HEK293T (cell line): ENCODE data around the gene DGKA.
A peak's percentile ranks its signal among the peaks of the same experiment; 100 is the strongest.

Source experiments
- CTCF ChIA-PET: fragments of 350-600 bp; formaldehyde crosslinking; extraction: SDS; loops from one replicate; lab custom pipeline; 2021; ENCODE audit warnings: antibody characterized with exemption, inconsistent platforms; lab: Yijun Ruan, JAX
- POLR2A ChIA-PET: fragments of 350-600 bp; formaldehyde crosslinking; extraction: SDS; loops from one replicate; lab custom pipeline; 2020; ENCODE audit warnings: antibody characterized with exemption, inconsistent platforms; lab: Yijun Ruan, JAX
- DNase-seq: peaks from one replicate; pipeline ENCODE4 v3.0.0; 2012; ENCODE audit warnings: mixed read lengths; ENCODE audit errors: extremely low spot score
- ARNT ChIP-seq: fragments of 450-650 bp; IDR thresholded peaks from 2 replicates; pipeline ENCODE4 v1.6.1; 2017; ENCODE audit warnings: mild to moderate bottlenecking
- BHLHE40 ChIP-seq: fragments of 450-650 bp; IDR thresholded peaks from 2 replicates; pipeline ENCODE4 v1.6.1; 2016; ENCODE audit warnings: mild to moderate bottlenecking, moderate library complexity, borderline replicate concordance
- CTBP1 ChIP-seq: fragments of 450-650 bp; IDR thresholded peaks from 2 replicates; pipeline ENCODE4 v1.6.1; 2016; ENCODE audit warnings: borderline replicate concordance
- ELF4 ChIP-seq: fragments of 450-650 bp; IDR thresholded peaks from 2 replicates; pipeline ENCODE4 v1.6.1; 2017; ENCODE audit warnings: antibody characterized with exemption
- FOXA1 ChIP-seq: fragments of 450-650 bp; IDR thresholded peaks from 2 replicates; pipeline ENCODE4 v1.6.1; 2016; ENCODE audit warnings: mild to moderate bottlenecking
- FOXK2 ChIP-seq: fragments of 450-650 bp; IDR thresholded peaks from 2 replicates; pipeline ENCODE4 v1.6.1; 2016; ENCODE audit warnings: mild to moderate bottlenecking
- FOXM1 ChIP-seq: fragments of 450-650 bp; IDR thresholded peaks from 2 replicates; pipeline ENCODE4 v1.6.1; 2017; ENCODE audit warnings: mild to moderate bottlenecking, borderline replicate concordance
- HDGF ChIP-seq: fragments of 450-650 bp; IDR thresholded peaks from 2 replicates; pipeline ENCODE4 v1.6.1; 2017; ENCODE audit warnings: antibody characterized with exemption, borderline replicate concordance
- L3MBTL2 ChIP-seq: fragments of 450-650 bp; conservative IDR thresholded peaks from 2 replicates; pipeline ENCODE4 v1.6.1; 2016; ENCODE audit warnings: mild to moderate bottlenecking
- LEF1 ChIP-seq: fragments of 450-650 bp; IDR thresholded peaks from 2 replicates; pipeline ENCODE4 v1.6.1; 2017; ENCODE audit warnings: mild to moderate bottlenecking, borderline replicate concordance
- NFRKB ChIP-seq: fragments of 450-650 bp; IDR thresholded peaks from 2 replicates; pipeline ENCODE4 v1.6.1; 2016; ENCODE audit warnings: mild to moderate bottlenecking, moderate library complexity
- PKNOX1 ChIP-seq: fragments of 450-650 bp; IDR thresholded peaks from 2 replicates; pipeline ENCODE4 v1.6.1; 2016
- SP1 ChIP-seq: fragments of 450-650 bp; IDR thresholded peaks from 2 replicates; pipeline ENCODE4 v1.6.1; 2017
- SUZ12 ChIP-seq: fragments of 450-650 bp; IDR thresholded peaks from 2 replicates; pipeline ENCODE4 v1.6.1; 2016; ENCODE audit warnings: mild to moderate bottlenecking
- TARDBP ChIP-seq: fragments of 450-650 bp; IDR thresholded peaks from 2 replicates; pipeline ENCODE4 v1.6.1; 2016
- ZNF384 ChIP-seq: fragments of 450-650 bp; IDR thresholded peaks from 2 replicates; pipeline ENCODE4 v1.6.1; 2016

Gene DGKA

GRCh38 chr12:55930771-55931316 lies at the start of gene DGKA:
DGKA (plus strand) TSS chr12:55931162; CDS start chr12:55936504, 5,342 bp downstream.
- DNase-seq, result peak; percentile 52
- TF ChIP-seq ARNT (no peak), FOXM1 (no peak), ELF4 (no peak), BHLHE40 (no peak), LEF1 (no peak), FOXK2 (no peak)
- POLR2A ChIA-PET, result interaction anchor here (0.6 to 1.3 kb wide), 5 partner anchors 43 to 114 kb away, joined by 3 to 4 read pairs (median 3); partner anchors contain the start of genes DNAJC14, ORMDL2, RAB5B and SARNP
- CTCF ChIA-PET, result interaction anchor here (0.6 to 2.0 kb wide), 6 partner anchors 9 to 193 kb away, joined by 3 to 10 read pairs (median 3); no protein-coding TSS in a partner anchor

- no peak for DNase-seq
- TF ChIP-seq TARDBP (no peak), L3MBTL2 (no peak), ELF4 (no peak)
- POLR2A ChIA-PET, result interaction anchor here (0.7 to 1.9 kb wide), 2 partner anchors 42 to 49 kb away, joined by 4 to 7 read pairs; partner anchors contain the start of gene PYM1
- CTCF ChIA-PET, result no interaction called here
Observed at GRCh38 chr12:55885113-55885512, 45.8 kb upstream of the DGKA start.

GRCh38 chr12:55891310-55891709 lies 39.7 kb upstream of the DGKA start:
- no peak for DNase-seq
- POLR2A ChIA-PET, result no interaction called here
- CTCF ChIA-PET, result no interaction called here
- TF ChIP-seq FOXK2, result no peak
- TF ChIP-seq ELF4, result no peak
- TF ChIP-seq L3MBTL2, result no peak
- no peak for TF ChIP-seq CTBP1

- TF ChIP-seq SP1 (no peak), BHLHE40 (no peak), CTBP1 (no peak), FOXA1 (no peak), TARDBP (no peak), ELF4 (no peak), NFRKB (no peak), FOXK2 (no peak), ZNF384 (no peak), FOXM1 (no peak)
- DNase-seq, result no peak
- CTCF ChIA-PET, result no interaction called here
- POLR2A ChIA-PET, result no interaction called here
Observed at GRCh38 chr12:55893723-55894122, 37.2 kb upstream of the DGKA start.

- CTCF ChIA-PET, result no interaction called here
Observed at GRCh38 chr12:55899082-55899481, 31.9 kb upstream of the DGKA start.

GRCh38 chr12:55901881-55902490 lies 29.0 kb upstream of the DGKA start:
- no peak for DNase-seq
- POLR2A ChIA-PET, result no interaction called here
- TF ChIP-seq TARDBP (no peak), NFRKB (no peak), HDGF (no peak), BHLHE40 (no peak), FOXK2 (no peak), SP1 (no peak), CTBP1 (no peak), PKNOX1 (no peak), FOXA1 (no peak)
- CTCF ChIA-PET, result no interaction called here

More at GRCh38 chr12:55899082-55899481, 31.9 kb upstream of the DGKA start:
- DNase-seq, result no peak
- POLR2A ChIA-PET, result no interaction called here
- TF ChIP-seq TARDBP, result no peak
- TF ChIP-seq NFRKB, result no peak
- no peak for TF ChIP-seq CTBP1
- no peak for TF ChIP-seq FOXK2
- no peak for TF ChIP-seq ELF4
- no peak for TF ChIP-seq BHLHE40

GRCh38 chr12:55906056-55906455 lies 24.9 kb upstream of the DGKA start:
- CTCF ChIA-PET, result no interaction called here
- TF ChIP-seq L3MBTL2 (no peak), FOXK2 (no peak), HDGF (no peak), SUZ12 (no peak), FOXA1 (no peak), ARNT (no peak), CTBP1 (no peak), LEF1 (no peak), NFRKB (no peak), FOXM1 (no peak), SP1 (no peak), PKNOX1 (no peak), ZNF384 (no peak)
- DNase-seq, result no peak
- POLR2A ChIA-PET, result no interaction called here
